H1 (cell line): ENCODE measurements around the gene NHP2. TPM values are rescaled to one million over a fixed set of nuclear protein-coding genes. Genes with fewer than 3 reads are reported as not detected.

ENCODE experiments used
- CTBP2 ChIP-seq: IDR thresholded peaks from 2 replicates; pipeline ENCODE4 v1.7.0; 2011; ENCODE audit warnings: borderline replicate concordance, mild to moderate bottlenecking, moderate library complexity, mixed read lengths, low read length; ENCODE audit not compliant: insufficient read depth, insufficient read length
- GTF2F1 ChIP-seq: IDR thresholded peaks from 2 replicates; pipeline ENCODE4 v1.6.1; 2012; ENCODE audit warnings: low read depth, low read length, improper control_type of control experiment, borderline replicate concordance
- TAF1 ChIP-seq: IDR thresholded peaks from 2 replicates; pipeline ENCODE4 v1.6.1; 2011; ENCODE audit warnings: mild to moderate bottlenecking, low read depth, low read length
- USF2 ChIP-seq: IDR thresholded peaks from 2 replicates; pipeline ENCODE4 v1.6.1; 2011; ENCODE audit warnings: low read length, improper control_type of control experiment
- polyA plus RNA-seq, 7 experiments: library from polyadenylated mRNA; depleted of rRNA in 3 of 7; stranded (reverse) in 5 of 7; unstranded in 2 of 7; fragments of >200 nt in 5 of 7; fragments of 200-250 nt in 2 of 7; gene quantifications; 1 replicate in 5 of 7; 2 replicates in 1 of 7; 4 replicates in 1 of 7; pipeline versions ENCODE4 v1.2.1 to v1.2.3, GENCODE V29; 2011 to 2013; ENCODE audit warnings: missing spikeins in 2 of 7, mixed read lengths in 2 of 7
- total RNA-seq: library from RNA; stranded (reverse); fragmentation: NEBNext Ultra II Directional; extraction: Animal tissue kit (Norgen Biotek cat#: 25700); gene quantifications from 2 replicates; pipeline ENCODE4 v1.2.1, GENCODE V29; 2021
- TF ChIP-seq, protein P1 (sequence below): fragments of 300-600 bp; sonication (generic); IDR thresholded peaks from 2 replicates; pipeline ENCODE4 v1.7.1; 2012; ENCODE audit warnings: low read length, moderate library complexity, mild to moderate bottlenecking, inconsistent platforms; ENCODE audit not compliant: insufficient replicate concordance

The NHP2 gene
- total and polyA plus RNA-seq, 2 of the 8 experiments (the other 6 are each of a cell fraction or from before 2014, with no cell fraction given), result 241 to 263 TPM

DNA sequence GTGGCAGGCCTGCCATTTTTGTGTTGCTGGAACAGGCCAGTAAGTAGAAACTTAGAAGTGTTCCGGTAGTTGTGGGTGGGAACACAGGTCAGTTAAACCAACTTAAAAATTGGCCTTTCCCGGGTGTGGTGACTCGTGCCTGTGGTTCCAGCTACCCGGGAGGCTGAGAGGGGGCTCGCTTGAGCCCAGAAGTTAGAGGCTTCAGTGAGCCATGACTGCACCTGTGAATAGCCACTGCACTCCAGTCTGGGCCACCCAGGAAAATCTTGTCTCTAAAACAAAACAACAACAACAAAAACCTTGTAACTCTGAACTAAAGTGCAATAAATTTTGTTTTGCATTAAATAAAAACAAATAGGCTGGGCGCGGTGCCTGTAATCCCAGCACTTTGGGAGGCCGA lies 1.4 kb upstream of the NHP2 start (continued):
- TF ChIP-seq, protein P1, sequence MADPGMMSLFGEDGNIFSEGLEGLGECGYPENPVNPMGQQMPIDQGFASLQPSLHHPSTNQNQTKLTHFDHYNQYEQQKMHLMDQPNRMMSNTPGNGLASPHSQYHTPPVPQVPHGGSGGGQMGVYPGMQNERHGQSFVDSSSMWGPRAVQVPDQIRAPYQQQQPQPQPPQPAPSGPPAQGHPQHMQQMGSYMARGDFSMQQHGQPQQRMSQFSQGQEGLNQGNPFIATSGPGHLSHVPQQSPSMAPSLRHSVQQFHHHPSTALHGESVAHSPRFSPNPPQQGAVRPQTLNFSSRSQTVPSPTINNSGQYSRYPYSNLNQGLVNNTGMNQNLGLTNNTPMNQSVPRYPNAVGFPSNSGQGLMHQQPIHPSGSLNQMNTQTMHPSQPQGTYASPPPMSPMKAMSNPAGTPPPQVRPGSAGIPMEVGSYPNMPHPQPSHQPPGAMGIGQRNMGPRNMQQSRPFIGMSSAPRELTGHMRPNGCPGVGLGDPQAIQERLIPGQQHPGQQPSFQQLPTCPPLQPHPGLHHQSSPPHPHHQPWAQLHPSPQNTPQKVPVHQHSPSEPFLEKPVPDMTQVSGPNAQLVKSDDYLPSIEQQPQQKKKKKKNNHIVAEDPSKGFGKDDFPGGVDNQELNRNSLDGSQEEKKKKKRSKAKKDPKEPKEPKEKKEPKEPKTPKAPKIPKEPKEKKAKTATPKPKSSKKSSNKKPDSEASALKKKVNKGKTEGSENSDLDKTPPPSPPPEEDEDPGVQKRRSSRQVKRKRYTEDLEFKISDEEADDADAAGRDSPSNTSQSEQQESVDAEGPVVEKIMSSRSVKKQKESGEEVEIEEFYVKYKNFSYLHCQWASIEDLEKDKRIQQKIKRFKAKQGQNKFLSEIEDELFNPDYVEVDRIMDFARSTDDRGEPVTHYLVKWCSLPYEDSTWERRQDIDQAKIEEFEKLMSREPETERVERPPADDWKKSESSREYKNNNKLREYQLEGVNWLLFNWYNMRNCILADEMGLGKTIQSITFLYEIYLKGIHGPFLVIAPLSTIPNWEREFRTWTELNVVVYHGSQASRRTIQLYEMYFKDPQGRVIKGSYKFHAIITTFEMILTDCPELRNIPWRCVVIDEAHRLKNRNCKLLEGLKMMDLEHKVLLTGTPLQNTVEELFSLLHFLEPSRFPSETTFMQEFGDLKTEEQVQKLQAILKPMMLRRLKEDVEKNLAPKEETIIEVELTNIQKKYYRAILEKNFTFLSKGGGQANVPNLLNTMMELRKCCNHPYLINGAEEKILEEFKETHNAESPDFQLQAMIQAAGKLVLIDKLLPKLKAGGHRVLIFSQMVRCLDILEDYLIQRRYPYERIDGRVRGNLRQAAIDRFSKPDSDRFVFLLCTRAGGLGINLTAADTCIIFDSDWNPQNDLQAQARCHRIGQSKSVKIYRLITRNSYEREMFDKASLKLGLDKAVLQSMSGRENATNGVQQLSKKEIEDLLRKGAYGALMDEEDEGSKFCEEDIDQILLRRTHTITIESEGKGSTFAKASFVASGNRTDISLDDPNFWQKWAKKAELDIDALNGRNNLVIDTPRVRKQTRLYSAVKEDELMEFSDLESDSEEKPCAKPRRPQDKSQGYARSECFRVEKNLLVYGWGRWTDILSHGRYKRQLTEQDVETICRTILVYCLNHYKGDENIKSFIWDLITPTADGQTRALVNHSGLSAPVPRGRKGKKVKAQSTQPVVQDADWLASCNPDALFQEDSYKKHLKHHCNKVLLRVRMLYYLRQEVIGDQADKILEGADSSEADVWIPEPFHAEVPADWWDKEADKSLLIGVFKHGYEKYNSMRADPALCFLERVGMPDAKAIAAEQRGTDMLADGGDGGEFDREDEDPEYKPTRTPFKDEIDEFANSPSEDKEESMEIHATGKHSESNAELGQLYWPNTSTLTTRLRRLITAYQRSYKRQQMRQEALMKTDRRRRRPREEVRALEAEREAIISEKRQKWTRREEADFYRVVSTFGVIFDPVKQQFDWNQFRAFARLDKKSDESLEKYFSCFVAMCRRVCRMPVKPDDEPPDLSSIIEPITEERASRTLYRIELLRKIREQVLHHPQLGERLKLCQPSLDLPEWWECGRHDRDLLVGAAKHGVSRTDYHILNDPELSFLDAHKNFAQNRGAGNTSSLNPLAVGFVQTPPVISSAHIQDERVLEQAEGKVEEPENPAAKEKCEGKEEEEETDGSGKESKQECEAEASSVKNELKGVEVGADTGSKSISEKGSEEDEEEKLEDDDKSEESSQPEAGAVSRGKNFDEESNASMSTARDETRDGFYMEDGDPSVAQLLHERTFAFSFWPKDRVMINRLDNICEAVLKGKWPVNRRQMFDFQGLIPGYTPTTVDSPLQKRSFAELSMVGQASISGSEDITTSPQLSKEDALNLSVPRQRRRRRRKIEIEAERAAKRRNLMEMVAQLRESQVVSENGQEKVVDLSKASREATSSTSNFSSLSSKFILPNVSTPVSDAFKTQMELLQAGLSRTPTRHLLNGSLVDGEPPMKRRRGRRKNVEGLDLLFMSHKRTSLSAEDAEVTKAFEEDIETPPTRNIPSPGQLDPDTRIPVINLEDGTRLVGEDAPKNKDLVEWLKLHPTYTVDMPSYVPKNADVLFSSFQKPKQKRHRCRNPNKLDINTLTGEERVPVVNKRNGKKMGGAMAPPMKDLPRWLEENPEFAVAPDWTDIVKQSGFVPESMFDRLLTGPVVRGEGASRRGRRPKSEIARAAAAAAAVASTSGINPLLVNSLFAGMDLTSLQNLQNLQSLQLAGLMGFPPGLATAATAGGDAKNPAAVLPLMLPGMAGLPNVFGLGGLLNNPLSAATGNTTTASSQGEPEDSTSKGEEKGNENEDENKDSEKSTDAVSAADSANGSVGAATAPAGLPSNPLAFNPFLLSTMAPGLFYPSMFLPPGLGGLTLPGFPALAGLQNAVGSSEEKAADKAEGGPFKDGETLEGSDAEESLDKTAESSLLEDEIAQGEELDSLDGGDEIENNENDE, result no peak
- no peak for TF ChIP-seq CTBP2
- TF ChIP-seq TAF1, result no peak
- TF ChIP-seq USF2, result no peak
- TF ChIP-seq GTF2F1, result no peak
